NCI-H1048 (cell line): ENCODE results near the gene MDH1B.
A peak's percentile ranks its signal among the peaks of the same experiment; 100 is the strongest.
"Not testable (repeated sequence)": the region's sequence is repeated elsewhere in the genome, so short reads cannot be mapped to it uniquely, and the experiment has no call there.

Experiments
- DNase-seq: peaks from one replicate; lab custom pipeline; 2025; lab: John Stamatoyannopoulos, UW

MDH1B gene

DNA sequence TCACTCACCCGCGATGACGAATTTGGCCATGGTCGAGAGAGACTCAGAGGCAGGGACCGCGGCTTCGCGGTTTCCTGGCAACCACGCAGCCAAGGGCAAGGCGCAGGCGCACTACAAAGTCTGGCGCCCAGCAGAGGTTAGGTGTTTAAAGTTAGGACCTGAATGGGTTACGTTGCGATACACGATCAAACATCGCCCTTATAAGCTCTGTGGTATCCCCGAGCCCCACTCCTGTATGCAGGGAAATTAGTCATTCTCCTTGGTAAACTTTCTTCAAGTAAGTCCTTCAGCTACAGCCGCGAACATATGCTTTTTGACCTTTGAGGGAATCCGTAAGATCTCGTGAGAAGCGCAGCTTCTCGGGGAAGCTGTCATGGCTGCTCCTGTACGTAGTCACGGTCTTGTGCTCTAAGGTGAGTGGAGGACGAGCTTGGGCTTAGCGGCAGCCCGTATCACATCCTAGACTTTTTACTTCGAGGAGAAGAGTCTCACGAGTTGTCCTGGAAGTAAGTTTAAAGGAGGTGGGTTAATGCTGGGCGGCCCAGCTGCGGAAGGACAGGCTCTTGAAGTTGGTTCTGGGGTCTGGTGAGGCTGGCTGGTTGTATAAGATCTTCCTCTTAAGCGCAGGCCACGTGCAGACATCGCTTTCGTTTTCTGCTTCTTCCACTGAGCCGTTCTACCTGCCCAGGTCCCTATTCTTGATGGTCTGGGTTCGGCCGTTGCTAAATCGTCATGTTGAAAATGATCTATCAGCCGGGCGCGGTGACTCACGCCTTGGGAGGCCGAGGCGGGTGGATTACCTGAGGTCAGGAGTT lies at the start of gene MDH1B, which contains the start of gene FASTKD2:
TSS of gene MDH1B (minus strand) at position 87 of the 815 bp plus-strand sequence. CDS start at position 30, 57 bp downstream.
TSS of gene FASTKD2 (plus strand) at position 365 of the 815 bp plus-strand sequence. CDS start 1,088 bp downstream, outside the sequence.
- DNase-seq: peak; percentile 63

DNA sequence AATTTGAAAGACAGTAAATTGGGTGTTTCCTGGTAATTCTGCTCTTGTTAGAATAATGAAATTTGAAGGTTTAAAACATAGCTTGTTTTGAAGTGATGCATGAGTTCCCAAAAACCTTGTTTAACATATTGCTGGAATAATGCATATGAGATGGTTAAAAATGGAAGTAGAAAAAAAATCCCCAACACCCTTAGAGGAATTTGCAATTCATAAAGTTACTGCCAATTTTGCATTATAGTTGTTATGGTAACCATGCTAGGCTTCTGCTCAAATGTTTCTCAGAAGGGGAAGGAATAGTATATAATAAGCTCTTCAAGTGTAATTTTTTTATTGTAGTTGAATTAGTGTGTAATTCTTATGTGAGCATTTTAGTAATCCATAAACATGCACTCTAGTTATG lies 49.4 kb upstream of the MDH1B start:
- no peak for DNase-seq

DNA sequence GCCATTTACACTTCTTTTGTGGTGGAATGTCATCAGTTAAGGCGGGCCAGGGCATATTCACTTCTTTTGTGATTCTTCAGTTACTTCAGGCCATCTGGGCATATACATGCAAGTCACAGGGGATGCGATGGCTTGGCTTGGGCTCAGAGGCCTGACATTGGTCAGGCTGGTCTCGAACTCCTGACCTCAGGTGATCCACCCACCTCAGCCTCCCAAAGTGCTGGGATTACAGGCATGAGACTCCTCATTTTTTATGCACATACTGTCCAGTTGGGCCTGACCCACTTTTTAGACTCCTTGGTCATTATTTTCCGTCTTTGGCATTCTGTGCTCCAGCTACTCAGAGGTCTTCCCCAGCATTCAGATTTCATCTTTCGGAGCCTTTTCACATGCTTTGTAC lies 47.3 kb upstream of the MDH1B start:
- not testable (repeated sequence) for DNase-seq

DNA sequence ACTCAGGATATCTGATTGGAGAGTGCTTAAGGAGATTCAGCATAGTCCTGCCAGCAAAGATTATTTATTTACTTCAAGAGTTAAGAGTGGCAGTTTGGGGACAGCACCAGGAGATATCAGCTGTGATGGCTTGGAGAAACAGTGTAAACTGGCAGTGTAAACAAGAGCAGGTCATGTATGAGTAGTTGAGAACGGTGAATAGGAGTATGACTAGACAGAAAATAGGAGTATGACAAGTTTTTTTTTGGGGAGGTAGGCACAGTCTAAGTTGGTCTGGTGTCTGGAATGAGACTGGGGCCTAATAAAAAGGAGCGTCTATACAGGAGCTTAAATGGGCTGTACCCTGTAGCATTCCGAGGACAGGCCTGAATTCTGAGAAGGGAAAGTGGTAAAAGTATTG lies 42.5 kb upstream of the MDH1B start:
- DNase-seq: not testable (repeated sequence)

DNA sequence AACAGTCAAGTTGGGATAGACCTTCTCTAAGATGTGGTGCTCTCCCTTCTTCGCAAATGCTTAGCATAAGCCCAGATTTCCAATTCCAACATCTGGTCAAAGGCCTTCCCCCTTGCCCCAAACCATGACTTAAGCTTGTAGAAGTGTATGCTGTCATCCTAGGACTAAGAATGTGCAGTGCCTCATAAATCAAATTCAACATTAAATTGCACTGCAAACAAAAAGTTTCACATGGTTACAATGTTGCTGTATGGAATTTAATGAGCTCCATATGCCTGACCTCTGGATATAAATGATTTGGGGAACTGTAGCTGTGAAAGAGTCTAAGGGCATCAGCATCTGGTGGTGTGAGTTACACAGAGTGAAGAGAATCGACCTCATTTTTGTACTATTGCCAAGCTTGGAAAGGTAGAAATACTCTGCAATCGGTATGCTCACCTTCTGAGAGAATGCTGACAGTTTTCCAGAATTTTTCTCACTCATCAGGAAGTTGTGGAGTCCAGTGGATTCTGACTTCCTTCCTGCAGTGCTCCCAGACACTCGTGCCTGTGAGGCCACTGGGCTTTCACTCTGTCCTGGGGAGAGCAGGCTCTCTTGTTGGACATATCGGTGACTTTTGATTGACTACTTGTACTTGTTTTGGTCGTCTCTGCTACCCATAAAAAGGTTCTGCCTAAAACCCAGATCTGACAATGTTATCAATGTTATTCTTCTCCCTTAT lies 40.9 kb upstream of the MDH1B start:
- DNase-seq: no peak

DNA sequence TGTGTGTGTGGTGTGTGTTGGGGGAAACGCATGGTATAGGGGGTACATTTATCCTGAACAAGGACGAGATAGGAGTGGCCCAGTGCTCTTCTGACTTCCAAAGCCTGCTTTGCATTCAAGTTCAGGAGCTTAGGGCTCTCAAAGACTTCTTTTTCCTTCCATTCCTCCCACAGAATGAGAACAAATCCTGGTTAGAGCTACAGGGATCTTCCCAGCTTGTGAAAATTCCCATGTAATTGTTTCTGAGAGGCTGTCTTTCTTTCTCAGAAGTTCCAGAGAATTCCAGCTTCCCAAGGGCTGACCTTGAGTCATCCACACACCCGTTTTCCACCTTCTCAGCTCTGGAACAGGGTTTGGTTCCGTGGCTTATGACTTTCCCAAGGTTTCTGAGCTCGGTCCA lies 39.2 kb upstream of the MDH1B start:
- DNase-seq: no peak

DNA sequence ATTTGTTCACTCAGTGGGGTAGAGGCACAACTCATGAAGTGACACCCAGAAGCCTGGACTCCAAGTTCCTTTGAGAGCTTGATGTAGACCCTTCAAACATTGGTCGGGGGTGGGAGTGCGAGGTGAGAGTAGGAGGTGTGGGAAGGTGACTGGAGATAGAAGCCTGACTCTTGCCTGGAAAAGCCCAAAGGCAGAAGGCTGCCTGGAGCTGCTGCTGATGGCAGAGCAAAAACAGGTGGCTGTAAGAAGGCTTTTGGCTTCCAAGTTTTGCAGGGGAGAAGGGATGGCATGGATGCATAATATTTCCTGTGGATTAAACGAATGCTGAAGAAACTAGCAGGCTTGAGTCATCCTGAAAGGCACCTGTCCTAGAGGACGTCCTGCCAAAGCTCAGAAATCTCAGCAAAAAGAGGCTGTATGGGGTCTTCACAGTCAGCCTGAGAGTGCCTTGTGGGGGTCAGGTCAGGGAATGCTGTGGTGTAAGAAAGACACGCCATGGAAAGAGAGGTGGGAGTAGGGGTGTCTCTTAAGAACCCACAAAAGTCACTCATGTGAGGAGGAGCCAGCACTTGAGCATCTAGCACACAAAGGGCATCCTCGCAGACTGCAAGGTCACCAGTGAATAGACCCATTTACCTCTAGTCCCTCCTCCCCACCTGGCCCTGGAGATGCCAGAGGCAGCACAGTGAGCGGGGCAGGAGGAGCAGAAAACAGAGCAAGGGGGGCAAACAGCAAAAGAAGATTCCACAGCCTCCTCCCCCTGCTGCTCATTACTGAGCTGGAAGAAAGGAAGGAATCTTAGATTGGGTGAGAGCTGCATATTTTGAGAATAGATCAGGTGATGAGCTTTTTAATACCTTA lies 37.8 kb upstream of the MDH1B start:
- DNase-seq: no peak

DNA sequence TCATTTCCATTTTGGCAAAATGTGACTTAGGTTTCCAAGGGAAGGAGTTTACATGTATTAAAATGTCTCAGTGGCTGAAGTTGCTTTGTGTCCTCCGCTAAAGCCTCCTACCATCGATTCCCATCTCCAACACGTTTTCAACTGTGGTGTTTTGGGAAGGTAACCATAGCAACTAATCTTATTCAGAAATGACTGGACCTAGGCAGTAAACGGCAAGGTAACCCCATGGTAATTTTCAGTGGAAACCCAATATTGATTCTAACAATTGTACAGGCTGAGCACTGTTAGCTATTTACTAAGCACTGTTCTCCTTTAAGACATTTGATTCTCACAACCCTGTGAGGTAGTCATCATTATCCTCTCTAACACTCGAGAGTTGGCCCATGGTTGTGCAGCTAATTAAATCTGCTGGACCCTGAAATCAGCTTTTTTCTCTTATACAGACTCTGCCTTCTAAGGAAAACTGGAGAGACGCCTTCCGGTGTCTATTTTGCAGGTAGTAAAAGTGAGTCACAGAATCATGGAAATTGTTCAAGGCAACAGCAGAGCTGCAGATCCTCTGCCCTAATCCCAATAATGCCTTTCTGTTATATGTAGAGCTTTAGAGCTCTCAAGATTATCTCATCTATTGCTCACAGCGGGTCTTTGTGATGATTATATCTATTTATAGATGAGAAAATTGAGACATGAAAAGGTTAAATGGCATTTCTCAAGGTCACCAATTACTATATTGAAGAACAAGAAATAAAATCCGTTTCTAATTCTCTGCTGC lies 36.5 kb upstream of the MDH1B start:
- DNase-seq: no peak

DNA sequence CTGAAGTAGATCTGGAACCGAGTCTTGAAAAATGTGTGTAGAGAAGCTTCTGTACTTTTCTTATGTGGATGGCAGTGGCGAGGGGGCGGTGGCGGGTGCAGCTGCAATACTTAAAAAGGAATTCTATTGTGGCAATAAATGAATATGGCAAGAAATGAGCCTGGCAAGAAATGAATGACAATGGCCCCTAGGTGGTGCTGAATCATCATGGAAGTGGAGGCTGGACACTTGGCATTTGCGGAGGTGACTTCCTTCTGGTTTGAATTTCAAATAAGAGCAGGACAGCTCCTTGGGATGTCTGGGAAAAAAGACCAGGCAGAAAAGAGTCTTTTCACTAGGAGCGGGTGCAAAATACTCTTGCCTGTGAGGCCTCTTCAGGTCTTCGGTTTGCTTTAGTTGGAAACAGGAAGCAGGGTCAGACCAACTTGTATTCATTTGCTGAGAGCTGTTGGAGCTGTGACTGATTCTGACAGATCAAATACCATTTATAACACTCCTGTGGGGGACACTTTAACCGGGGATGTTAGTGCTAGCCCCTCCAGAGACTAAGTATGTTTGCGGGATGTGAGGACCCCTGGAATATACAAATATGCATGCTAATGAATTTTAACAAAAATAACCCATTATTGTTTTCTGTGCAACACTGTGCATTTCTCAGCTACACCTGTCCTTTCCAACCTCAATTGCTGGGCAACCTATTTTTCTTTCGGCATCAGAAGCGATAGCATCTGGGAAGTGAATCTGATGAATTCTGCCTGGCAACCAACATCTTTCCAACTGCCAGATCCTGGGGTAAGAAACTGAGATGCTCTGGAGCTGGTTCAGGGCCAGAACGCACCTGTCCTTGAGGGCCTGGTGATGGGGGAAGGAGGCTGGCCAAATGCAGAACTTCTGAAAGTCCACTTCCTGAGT lies 35.6 kb upstream of the MDH1B start:
- DNase-seq: peak; percentile 63

DNA sequence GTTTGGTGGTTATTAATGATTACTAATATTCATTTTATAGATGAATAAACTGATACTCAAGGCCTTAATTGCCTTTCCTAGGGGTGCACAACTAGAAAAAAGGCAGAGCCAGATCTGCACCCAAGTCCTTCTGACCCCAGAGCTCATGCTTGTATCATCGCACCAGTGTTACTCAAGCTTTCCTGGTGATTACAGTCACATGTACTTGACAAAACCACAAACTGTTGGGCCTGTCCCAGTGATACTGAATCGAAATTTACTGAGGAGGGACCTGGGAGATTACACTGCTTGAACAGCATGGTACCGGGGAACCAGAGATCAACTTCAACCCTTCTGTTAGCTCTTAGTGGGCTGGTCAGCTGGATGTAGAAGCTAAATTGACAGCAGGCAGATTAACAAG lies 34.0 kb upstream of the MDH1B start:
- DNase-seq: no peak

DNA sequence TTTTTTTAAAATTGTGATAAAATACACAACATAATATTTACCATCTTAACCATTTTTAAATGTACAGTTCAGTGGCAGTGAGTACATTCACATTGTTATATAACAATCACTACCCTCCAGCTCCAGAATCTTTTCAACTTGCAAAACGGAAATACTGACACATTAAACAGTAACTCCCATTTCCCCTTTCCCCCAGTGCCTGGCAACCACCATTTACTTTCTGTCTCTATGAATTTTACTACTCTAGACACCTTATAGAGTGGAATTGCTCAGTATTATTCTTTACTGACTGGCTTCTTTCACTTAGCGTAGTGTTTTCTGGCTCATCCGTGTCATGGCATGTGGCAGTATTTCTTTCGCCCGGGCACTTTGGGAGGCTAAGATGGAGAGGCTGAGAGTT lies 32.9 kb upstream of the MDH1B start:
- no peak for DNase-seq

DNA sequence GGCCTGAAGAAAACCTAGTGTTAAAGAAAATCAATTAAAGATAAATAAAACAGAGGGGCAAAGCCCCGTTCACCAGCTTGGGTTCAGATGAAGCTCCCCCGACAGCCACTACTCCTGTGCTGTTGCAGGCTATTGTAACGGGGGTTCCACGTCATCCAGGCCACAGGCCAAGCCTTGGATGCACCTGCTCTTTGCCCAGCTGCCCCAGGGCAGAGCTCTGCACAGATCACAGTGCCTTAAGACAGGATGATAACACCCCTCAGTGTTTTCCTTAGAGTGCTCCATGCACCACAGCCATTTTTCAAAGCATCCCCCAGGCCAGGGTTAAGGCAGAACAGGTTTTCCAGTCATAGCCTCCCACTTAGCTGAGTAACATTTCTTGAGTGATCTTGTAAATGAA lies 32.2 kb upstream of the MDH1B start:
- DNase-seq: no peak

DNA sequence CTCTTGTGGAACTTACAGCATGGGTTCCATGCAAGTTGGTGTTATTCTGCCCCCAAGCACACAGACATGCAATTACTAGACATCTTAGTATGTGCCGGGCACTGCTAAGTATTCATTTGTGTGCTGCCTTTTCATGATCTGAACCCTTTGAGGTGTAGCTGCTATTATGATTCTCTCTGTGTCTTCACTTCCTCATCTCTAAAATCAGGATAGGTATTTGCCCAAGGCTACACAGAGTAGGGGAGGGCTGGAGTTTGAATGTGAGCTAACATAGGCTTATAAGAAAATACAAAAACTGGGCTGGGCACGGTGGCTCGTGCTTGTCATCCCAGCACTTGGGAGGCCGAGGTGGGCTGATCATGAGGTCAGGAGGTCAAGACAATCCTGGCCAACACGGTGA lies 27.5 kb upstream of the MDH1B start:
- no peak for DNase-seq

DNA sequence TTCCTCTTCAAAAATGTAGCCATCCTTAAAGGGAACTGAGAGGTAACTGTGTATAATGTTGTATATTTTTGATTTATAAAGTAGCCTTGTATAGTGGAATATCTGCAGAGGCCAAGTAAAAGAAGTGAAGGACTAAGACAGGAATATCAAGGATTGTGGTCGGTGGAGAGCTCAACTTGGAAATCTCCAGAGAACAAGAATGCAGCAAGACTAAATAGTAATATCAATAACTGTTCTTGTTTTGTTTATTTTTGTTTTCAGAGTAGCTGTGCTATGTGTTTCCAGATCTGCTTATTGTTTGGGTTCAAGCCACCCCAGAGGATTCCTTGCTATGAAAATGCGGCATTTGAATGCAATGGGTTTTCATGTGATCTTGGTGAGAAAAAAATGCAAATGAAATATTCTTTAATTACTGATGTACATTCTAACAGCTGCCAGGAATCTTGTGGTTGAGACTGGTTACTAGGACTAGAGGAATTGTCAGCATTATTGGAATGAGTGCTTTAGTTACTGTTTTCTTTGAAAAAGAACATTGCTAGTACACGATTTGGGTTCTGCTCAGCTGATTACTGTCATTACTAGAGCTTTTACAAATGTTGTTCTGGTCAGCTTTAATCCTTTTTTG lies 25.3 kb upstream of the MDH1B start:
- no peak for DNase-seq

DNA sequence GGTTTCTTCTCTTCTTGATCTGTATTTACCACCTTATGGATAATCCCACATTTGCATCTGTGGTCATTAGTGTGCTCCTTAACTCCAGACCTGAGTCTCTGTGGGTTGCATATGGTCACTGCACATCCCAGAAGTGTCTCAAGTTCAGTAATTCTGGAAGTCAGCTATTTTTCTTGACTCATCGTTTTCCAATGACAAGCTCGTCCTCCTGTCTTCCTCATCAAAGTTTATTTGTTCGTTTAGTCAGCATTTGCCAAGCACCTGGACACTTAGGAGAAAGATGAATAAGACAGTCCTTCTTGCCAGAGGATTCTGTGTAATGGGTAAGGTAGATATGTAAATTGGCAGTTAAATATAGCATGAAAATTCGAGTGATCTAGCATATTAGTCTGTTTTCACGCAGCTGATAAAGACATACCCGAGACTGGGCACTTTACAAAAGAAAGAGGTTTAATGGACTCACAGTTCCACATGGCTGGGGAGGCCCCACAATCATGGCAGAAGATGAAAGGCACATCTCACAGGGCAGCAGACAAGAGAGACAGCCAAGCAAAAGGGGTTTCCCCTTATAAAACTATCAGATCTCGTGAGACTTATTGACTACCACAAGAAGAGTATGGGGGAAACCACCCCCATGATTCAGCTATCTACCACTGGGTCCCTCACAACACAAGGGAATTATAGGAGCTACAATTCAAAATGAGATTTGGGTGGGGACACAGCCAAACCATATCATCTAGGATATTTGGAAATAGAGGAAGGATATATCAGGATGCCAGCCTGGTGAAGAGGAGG lies 19.6 kb upstream of the MDH1B start:
- no peak for DNase-seq

DNA sequence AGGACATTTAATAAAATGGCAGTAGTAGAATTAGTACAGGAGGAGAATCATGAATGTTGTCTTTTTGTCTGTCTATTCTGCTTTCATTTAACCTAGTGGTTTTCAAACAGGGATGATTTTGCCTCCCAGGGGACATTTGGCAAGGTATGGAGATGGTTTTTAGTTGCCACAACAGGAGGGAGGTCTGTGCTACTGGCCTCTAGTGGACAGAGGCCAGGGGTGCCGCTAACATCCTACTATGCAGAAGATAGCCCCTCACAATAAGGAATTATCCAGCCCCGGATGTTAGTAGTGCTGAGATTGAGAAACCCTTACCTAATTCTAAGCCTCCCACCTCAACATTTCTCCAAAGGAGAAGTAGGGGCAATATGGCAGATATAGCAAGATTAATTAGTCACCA lies 18.6 kb upstream of the MDH1B start:
- DNase-seq: no peak

DNA sequence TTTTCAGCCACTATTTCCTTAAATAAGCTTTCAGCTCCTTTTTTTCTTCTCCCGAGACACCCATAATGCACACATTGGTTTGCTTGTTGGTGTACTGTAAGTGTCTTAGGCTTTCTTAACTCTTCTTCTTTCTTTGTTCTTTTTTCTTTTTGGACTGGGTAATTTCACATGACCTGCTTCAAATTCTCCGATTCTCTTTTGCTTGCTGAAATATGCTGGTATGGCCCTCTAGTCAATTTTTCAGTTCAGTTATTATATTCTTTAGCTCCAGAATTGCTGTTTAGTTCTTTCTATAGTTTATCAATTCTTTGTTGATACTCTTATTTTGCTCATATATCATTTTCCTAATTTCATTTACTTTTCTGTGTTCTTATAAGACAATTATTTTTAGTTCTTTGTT lies 15.5 kb upstream of the MDH1B start:
- no peak for DNase-seq

DNA sequence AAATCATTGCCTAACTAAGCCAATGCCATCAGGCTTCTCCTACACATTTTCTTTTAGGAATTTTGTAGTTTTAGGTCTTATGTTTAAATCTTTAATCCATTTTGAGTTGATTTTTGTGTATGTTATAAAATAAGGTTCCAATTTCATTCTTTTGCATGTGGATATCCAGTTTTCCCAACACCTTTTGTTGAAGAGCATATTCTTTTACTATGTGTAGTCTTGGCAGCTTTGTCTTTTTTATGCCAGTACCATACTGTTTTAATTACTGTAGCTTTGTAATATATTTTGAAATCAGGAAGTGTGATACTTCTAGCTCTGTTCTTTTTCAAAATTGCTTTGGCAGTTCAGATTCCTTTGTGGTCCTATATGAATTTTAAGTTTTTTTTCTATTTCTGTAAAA lies 11.3 kb upstream of the MDH1B start:
- no peak for DNase-seq

DNA sequence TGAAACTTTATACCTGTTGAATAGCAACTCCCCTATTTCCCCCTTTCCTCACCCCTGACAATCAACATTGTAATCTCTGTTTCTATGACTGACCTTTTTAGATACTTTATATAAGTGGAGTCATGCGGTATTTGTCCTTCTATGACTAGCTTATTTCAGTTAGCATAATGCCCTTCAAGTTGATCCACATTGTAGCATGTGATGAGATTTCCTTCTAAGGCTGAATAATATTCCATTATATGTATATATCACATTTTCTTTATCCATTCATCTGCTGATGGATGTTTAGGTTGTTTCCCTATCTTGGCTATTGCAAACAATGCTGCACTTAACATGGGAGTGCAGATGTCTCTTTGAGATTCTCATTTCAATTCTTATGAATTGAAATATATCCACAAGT lies 9.7 kb upstream of the MDH1B start:
- no peak for DNase-seq
